Esophagus muscularis mucosa (tissue), 3 donors: ENCODE measurements around the gene NME3.

Source experiments
- POLR2A ChIP-seq: fragments of 450-650 bp; IDR thresholded peaks from one replicate; pipeline ENCODE4 v1.6.1; 2017; ENCODE audit warnings: antibody characterized with exemption, moderate library complexity, mild to moderate bottlenecking, low read depth
- TF ChIP-seq, protein P1 (sequence below), 3 experiments: fragments of 200-600 bp in 2 of 3; fragments of 450-650 bp in 1 of 3; sonication (generic) in 2 of 3; IDR thresholded peaks; one replicate each; pipeline ENCODE4 v1.5.1; 2017 to 2019; ENCODE audit warnings: antibody characterized with exemption in 3 of 3, mild to moderate bottlenecking in 2 of 3, moderate library complexity in 1 of 3

- TF ChIP-seq POLR2A = no peak
- TF ChIP-seq, protein P1, sequence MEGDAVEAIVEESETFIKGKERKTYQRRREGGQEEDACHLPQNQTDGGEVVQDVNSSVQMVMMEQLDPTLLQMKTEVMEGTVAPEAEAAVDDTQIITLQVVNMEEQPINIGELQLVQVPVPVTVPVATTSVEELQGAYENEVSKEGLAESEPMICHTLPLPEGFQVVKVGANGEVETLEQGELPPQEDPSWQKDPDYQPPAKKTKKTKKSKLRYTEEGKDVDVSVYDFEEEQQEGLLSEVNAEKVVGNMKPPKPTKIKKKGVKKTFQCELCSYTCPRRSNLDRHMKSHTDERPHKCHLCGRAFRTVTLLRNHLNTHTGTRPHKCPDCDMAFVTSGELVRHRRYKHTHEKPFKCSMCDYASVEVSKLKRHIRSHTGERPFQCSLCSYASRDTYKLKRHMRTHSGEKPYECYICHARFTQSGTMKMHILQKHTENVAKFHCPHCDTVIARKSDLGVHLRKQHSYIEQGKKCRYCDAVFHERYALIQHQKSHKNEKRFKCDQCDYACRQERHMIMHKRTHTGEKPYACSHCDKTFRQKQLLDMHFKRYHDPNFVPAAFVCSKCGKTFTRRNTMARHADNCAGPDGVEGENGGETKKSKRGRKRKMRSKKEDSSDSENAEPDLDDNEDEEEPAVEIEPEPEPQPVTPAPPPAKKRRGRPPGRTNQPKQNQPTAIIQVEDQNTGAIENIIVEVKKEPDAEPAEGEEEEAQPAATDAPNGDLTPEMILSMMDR (IDR thresholded peaks at IDR 0.05) = no peak
Observed at GRCh38 chr16:1817716-1818115, 46.4 kb upstream of the NME3 start.
